ENCODE measurements around the gene SMARCA4. TPM values are rescaled to one million over a fixed set of nuclear protein-coding genes. Genes with fewer than 3 reads are reported as not detected.
"Not testable (repeated sequence)": the region's sequence is repeated elsewhere in the genome, so short reads cannot be mapped to it uniquely, and the experiment has no call there.

SMARCA4 gene
- total RNA-seq, 4 donors from 2014 or later, result 48.0 to 78.2 (median 53.9) TPM

GRCh38 chr19:11070123-11070522 lies 109.3 kb downstream of the SMARCA4 start:
- Histone ChIP-seq H3K4me3 (no peak overlapping the region), H3K4me1 (peaks cover 0 to 10% (median 5%) of the 10 kb centered on the region in 4 donors), H3K9me3 (no peaks in the 10 kb centered on the region), H3K27ac (replicated peaks in 1 of 4) (no peak overlapping the region), H3K36me3 (peaks cover 0 to 17% (median 7%) of the 10 kb centered on the region in 4 donors), H3K27me3 (no peaks in the 10 kb centered on the region)
- WGBS, result 90% methylated on average over 4 of the region's 4 CpGs
- TF ChIP-seq, protein P1, sequence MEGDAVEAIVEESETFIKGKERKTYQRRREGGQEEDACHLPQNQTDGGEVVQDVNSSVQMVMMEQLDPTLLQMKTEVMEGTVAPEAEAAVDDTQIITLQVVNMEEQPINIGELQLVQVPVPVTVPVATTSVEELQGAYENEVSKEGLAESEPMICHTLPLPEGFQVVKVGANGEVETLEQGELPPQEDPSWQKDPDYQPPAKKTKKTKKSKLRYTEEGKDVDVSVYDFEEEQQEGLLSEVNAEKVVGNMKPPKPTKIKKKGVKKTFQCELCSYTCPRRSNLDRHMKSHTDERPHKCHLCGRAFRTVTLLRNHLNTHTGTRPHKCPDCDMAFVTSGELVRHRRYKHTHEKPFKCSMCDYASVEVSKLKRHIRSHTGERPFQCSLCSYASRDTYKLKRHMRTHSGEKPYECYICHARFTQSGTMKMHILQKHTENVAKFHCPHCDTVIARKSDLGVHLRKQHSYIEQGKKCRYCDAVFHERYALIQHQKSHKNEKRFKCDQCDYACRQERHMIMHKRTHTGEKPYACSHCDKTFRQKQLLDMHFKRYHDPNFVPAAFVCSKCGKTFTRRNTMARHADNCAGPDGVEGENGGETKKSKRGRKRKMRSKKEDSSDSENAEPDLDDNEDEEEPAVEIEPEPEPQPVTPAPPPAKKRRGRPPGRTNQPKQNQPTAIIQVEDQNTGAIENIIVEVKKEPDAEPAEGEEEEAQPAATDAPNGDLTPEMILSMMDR (IDR thresholded peaks at IDR 0.05), result no peak
- TF ChIP-seq POLR2AphosphoS5 (IDR thresholded peaks at IDR 0.05), result no peak
- no peak for TF ChIP-seq POLR2A (IDR thresholded peaks at IDR 0.05; ENCODE audit: low read depth)
- no peak for TF ChIP-seq EP300 (IDR thresholded peaks at IDR 0.05)
- no peak for DNase-seq (ENCODE audit: extremely low spot score)
- intact Hi-C loops (cut with DNase I), result no loop called here

DNA sequence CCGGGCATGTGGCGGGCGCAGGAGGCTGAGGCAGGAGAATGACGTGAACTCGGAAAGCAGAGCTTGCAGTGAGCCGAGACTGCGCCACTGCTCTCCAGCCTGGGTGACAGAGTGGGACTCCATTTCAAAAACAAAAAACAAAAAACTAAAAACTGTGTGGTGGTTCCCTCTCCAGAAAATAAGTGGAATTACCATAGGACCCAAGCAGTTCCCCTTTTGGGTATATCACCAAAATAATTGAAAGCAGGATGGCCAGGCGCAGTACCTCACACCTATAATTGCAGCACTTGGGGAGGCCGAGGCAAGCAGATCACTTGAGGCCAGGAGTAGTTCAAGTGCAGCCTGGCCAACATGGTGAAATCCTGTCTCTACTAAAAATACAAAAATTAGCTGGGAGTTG lies 112.7 kb downstream of the SMARCA4 start:
- H3K9me3 ChIP-seq, result no peaks in the 10 kb centered on the region
- no peak overlapping the region for H3K4me3 ChIP-seq
- TF ChIP-seq POLR2A (IDR thresholded peaks at IDR 0.05; ENCODE audit: low read depth), result no peak
- no peak for TF ChIP-seq POLR2AphosphoS5 (IDR thresholded peaks at IDR 0.05)
- TF ChIP-seq EP300 (IDR thresholded peaks at IDR 0.05), result no peak
- TF ChIP-seq, protein P1 (IDR thresholded peaks at IDR 0.05), result no peak
- H3K27me3 ChIP-seq, result no peaks in the 10 kb centered on the region
- no peak for DNase-seq (ENCODE audit: extremely low spot score)
- H3K4me1 ChIP-seq, result peaks cover 0 to 5% (median 2%) of the 10 kb centered on the region in 4 donors
- WGBS, result 97% methylated on average over 9 of the region's 9 CpGs
- no peak overlapping the region for H3K27ac ChIP-seq (replicated peaks in 1 of 4)
- intact Hi-C loops (cut with DNase I), result no loop called here
- H3K36me3 ChIP-seq, result no peaks in the 10 kb centered on the region

- H3K9me3 ChIP-seq; H3K4me3 ChIP-seq; H3K27ac ChIP-seq (replicated peaks in 1 of 4); H3K27me3 ChIP-seq; intact Hi-C loops (cut with DNase I); H3K36me3 ChIP-seq; H3K4me1 ChIP-seq; DNase-seq (ENCODE audit: extremely low spot score): not testable (repeated sequence)
- 93% methylated on average over 9 of the region's 9 CpGs for WGBS
Measured at GRCh38 chr19:11076792-11077191, 116.0 kb downstream of the SMARCA4 start.

GRCh38 chr19:11078893-11079292 lies 118.1 kb downstream of the SMARCA4 start:
- intact Hi-C loops (cut with DNase I), result no loop called here
- H3K27ac ChIP-seq (replicated peaks in 1 of 4), result no peak overlapping the region
- no peak for DNase-seq (ENCODE audit: extremely low spot score)

GRCh38 chr19:11079999-11080398 lies 119.2 kb downstream of the SMARCA4 start:
- Histone ChIP-seq H3K9me3 (no peaks in the 10 kb centered on the region), H3K36me3 (no peaks in the 10 kb centered on the region), H3K4me1 (peaks cover 12 to 17% (median 16%) of the 10 kb centered on the region in 4 donors), H3K27me3 (no peaks in the 10 kb centered on the region), H3K27ac (replicated peaks in 1 of 4) (no peak overlapping the region), H3K4me3 (no peak overlapping the region)
- TF ChIP-seq POLR2A (IDR thresholded peaks at IDR 0.05; ENCODE audit: low read depth), result no peak
- TF ChIP-seq, protein P1 (IDR thresholded peaks at IDR 0.05), result no peak
- TF ChIP-seq POLR2AphosphoS5 (IDR thresholded peaks at IDR 0.05), result no peak
- TF ChIP-seq EP300 (IDR thresholded peaks at IDR 0.05), result no peak
- intact Hi-C loops (cut with DNase I), result no loop called here
- 90% methylated on average over 9 of the region's 9 CpGs for WGBS
- DNase-seq (ENCODE audit: extremely low spot score), result no peak

More at GRCh38 chr19:11078893-11079292, 118.1 kb downstream of the SMARCA4 start:
- Histone ChIP-seq H3K4me3 (no peak overlapping the region), H3K36me3 (no peaks in the 10 kb centered on the region), H3K9me3 (no peaks in the 10 kb centered on the region), H3K27me3 (no peaks in the 10 kb centered on the region), H3K4me1 (peaks cover 2 to 8% (median 7%) of the 10 kb centered on the region in 4 donors)
- TF ChIP-seq POLR2A (IDR thresholded peaks at IDR 0.05; ENCODE audit: low read depth) (no peak), EP300 (IDR thresholded peaks at IDR 0.05) (no peak), POLR2AphosphoS5 (IDR thresholded peaks at IDR 0.05) (no peak)
- TF ChIP-seq, protein P1 (IDR thresholded peaks at IDR 0.05), result no peak
- 96% methylated on average over 11 of the region's 11 CpGs for WGBS

Measured in esophagus muscularis mucosa (tissue), 4 donors.